HepG2 (cell line): ENCODE results near the gene OPA3. TPM values are rescaled to one million over a fixed set of nuclear protein-coding genes. Genes with fewer than 3 reads are reported as not detected.

Source experiments
- EHMT2 ChIP-seq: fragments of 200-600 bp; sonication (generic); IDR thresholded peaks from 2 replicates; pipeline ENCODE4 v1.7.0; 2017; ENCODE audit warnings: antibody characterized with exemption, low read depth, low read length, borderline replicate concordance
- GFI1 ChIP-seq: sonication (generic); formaldehyde crosslinking; IDR thresholded peaks from 2 replicates; pipeline ENCODE4 v1.5.0; 2020; ENCODE audit warnings: missing genetic modification reagents, mild to moderate bottlenecking, borderline replicate concordance
- NR2F2 ChIP-seq: IDR thresholded peaks from 2 replicates; pipeline ENCODE4 v1.6.1; 2012; ENCODE audit warnings: low read depth, inconsistent platforms, borderline replicate concordance
- TOE1 ChIP-seq: sonication (generic); formaldehyde crosslinking; IDR thresholded peaks from 2 replicates; pipeline ENCODE4 v1.4.0; 2020; ENCODE audit warnings: mild to moderate bottlenecking, missing genetic modification reagents
- ZNF609 ChIP-seq: sonication (generic); formaldehyde crosslinking; IDR thresholded peaks from 2 replicates; pipeline ENCODE4 v1.4.0; 2020; ENCODE audit warnings: mild to moderate bottlenecking, missing genetic modification reagents, borderline replicate concordance
- ZNF616 ChIP-seq: sonication (generic); formaldehyde crosslinking; IDR thresholded peaks from 2 replicates; pipeline ENCODE4 v1.5.0; 2020; ENCODE audit warnings: low read depth, mild to moderate bottlenecking, missing genetic modification reagents
- ZNF710 ChIP-seq: sonication (generic); formaldehyde crosslinking; IDR thresholded peaks from 2 replicates; pipeline ENCODE4 v1.5.0; 2020; ENCODE audit warnings: mild to moderate bottlenecking, missing genetic modification reagents, borderline replicate concordance
- polyA plus RNA-seq, 8 experiments: library from polyadenylated mRNA; depleted of rRNA in 3 of 8; stranded (reverse) in 7 of 8; unstranded in 1 of 8; fragments of >200 nt; fragmentation: Illumina TruSeq in 4 of 8; extraction: Trizol in 4 of 8; gene quantifications; 2 replicates each; pipeline versions ENCODE4 v1.2.1 to v1.2.3, GENCODE V29; 2011 to 2016; ENCODE audit warnings: low read depth in 4 of 8, missing spikeins in 1 of 8, mixed read lengths in 1 of 8; ENCODE audit not compliant: insufficient read depth in 1 of 8
- total RNA-seq, 5 experiments: library from RNA; depleted of rRNA; stranded (reverse); fragments of >200 nt; fragmentation: Illumina TruSeq; extraction: Trizol; gene quantifications; 2 replicates each; pipeline ENCODE4 v1.2.3, GENCODE V29; 2016; ENCODE audit warnings: low read depth in 1 of 5
- TF ChIP-seq, protein P1 (sequence below): sonication (generic); formaldehyde crosslinking; IDR thresholded peaks from 2 replicates; pipeline ENCODE4 v1.5.0; 2020; ENCODE audit warnings: mild to moderate bottlenecking, missing genetic modification reagents, moderate library complexity
- TF ChIP-seq, protein P2 (sequence below): sonication (generic); formaldehyde crosslinking; IDR thresholded peaks from one replicate; pipeline ENCODE4 v1.5.1; 2020; ENCODE audit warnings: mild to moderate bottlenecking, missing genetic modification reagents; ENCODE audit errors: not compliant biosample characterization

Gene OPA3
- total and polyA plus RNA-seq, 2 of the 13 experiments (the other 11 are each of a cell fraction or from before 2014, with no cell fraction given), result 8.3 to 17.7 TPM

DNA sequence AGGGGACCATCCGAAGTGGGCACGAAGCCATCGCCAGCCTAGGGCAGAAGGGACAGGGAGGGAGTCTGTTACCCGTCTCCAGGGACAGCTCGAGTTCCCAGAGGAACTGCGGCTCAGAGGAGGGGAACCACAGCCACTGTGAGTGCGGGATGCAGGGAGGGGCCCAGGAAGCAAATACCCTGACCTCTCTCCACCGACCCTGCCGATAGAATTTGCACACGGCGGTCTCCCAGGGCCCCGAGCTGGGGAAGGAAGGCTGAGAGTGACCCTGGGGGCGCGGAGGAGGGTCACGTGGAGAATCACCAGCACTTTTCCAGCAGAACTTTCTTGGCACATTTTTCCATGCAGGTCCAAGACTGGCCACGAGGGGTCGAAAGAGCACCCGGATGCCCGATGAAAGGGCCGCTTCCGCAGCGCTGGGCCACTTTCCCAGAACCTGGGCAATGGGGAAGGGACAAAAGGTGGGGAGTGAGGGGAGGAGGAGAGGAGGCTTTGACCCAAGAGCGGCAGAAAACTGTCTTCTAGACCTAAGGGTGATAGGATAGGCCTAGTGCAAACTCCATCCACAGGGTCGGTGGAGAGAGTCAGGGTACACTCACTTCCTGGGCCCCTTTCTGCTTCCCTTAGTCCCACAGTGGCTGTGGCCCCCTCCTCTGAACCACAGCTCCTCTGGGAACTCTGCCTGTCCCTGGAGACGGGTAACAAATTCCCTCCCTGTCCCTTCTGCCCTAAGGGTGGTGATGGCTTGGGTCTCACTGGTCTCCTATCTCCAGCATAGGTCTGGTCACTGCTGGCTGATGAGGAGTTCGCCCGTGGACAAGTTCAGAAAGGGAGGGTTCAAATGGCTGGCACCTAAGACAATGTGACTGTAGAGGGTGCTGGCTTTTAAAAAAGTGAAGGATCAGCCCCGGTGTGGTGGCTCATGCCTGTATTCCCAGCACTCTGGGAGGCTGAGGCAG is 22.7 kb upstream of the OPA3 start (continued):
- TF ChIP-seq ZNF609 (no peak), NR2F2 (no peak), EHMT2 (no peak), TOE1 (CRISPR knock-in tag) (no peak), ZNF710 (CRISPR knock-in tag) (no peak), ZNF616 (CRISPR knock-in tag) (no peak), GFI1 (CRISPR knock-in tag) (no peak)
- TF ChIP-seq, protein P1, sequence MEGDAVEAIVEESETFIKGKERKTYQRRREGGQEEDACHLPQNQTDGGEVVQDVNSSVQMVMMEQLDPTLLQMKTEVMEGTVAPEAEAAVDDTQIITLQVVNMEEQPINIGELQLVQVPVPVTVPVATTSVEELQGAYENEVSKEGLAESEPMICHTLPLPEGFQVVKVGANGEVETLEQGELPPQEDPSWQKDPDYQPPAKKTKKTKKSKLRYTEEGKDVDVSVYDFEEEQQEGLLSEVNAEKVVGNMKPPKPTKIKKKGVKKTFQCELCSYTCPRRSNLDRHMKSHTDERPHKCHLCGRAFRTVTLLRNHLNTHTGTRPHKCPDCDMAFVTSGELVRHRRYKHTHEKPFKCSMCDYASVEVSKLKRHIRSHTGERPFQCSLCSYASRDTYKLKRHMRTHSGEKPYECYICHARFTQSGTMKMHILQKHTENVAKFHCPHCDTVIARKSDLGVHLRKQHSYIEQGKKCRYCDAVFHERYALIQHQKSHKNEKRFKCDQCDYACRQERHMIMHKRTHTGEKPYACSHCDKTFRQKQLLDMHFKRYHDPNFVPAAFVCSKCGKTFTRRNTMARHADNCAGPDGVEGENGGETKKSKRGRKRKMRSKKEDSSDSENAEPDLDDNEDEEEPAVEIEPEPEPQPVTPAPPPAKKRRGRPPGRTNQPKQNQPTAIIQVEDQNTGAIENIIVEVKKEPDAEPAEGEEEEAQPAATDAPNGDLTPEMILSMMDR (CRISPR knock-in tag), result peak; percentile 92
- TF ChIP-seq, protein P2, sequence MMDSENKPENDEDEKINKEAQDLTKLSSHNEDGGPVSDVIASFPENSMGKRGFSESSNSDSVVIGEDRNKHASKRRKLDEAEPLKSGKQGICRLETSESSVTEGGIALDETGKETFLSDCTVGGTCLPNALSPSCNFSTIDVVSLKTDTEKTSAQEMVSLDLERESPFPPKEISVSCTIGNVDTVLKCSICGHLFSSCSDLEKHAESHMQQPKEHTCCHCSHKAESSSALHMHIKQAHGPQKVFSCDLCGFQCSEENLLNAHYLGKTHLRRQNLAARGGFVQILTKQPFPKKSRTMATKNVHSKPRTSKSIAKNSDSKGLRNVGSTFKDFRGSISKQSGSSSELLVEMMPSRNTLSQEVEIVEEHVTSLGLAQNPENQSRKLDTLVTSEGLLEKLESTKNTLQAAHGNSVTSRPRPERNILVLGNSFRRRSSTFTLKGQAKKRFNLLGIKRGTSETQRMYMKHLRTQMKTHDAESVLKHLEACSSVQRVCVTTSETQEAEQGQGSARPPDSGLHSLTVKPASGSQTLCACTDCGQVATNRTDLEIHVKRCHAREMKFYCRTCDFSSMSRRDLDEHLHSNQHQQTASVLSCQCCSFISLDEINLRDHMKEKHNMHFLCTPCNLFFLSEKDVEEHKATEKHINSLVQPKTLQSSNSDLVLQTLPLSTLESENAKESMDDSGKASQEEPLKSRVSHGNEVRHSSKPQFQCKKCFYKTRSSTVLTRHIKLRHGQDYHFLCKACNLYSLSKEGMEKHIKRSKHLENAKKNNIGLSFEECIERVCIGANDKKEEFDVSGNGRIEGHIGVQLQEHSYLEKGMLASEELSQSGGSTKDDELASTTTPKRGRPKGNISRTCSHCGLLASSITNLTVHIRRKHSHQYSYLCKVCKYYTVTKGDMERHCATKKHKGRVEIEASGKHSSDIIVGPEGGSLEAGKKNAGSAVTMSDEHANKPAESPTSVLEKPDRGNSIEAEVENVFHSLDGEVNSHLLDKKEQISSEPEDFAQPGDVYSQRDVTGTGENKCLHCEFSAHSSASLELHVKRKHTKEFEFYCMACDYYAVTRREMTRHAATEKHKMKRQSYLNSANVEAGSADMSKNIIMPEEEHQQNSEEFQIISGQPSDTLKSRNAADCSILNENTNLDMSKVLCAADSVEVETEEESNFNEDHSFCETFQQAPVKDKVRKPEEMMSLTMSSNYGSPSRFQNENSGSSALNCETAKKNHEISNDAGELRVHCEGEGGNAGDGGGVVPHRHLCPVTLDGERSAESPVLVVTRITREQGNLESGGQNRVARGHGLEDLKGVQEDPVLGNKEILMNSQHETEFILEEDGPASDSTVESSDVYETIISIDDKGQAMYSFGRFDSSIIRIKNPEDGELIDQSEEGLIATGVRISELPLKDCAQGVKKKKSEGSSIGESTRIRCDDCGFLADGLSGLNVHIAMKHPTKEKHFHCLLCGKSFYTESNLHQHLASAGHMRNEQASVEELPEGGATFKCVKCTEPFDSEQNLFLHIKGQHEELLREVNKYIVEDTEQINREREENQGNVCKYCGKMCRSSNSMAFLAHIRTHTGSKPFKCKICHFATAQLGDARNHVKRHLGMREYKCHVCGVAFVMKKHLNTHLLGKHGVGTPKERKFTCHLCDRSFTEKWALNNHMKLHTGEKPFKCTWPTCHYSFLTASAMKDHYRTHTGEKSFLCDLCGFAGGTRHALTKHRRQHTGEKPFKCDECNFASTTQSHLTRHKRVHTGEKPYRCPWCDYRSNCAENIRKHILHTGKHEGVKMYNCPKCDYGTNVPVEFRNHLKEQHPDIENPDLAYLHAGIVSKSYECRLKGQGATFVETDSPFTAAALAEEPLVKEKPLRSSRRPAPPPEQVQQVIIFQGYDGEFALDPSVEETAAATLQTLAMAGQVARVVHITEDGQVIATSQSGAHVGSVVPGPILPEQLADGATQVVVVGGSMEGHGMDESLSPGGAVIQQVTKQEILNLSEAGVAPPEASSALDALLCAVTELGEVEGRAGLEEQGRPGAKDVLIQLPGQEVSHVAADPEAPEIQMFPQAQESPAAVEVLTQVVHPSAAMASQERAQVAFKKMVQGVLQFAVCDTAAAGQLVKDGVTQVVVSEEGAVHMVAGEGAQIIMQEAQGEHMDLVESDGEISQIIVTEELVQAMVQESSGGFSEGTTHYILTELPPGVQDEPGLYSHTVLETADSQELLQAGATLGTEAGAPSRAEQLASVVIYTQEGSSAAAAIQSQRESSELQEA (CRISPR knock-in tag), result no peak
